ENCODE results near the gene MLPH.

The MLPH gene

GRCh38 chr2:237486819-237487448 lies at the start of gene MLPH:
Gene MLPH, plus strand, starts transcription at chr2:237487251. Its CDS starts 6,176 bp downstream, at chr2:237493427.
- DNase-seq = no peak

- DNase-seq = no peak
These were observed 49.5 kb upstream of the MLPH start for GRCh38 chr2:237437566-237437965.

- DNase-seq = no peak
These were observed 48.7 kb upstream of the MLPH start for GRCh38 chr2:237438080-237438940.

GRCh38 chr2:237440819-237441281 lies 46.2 kb upstream of the MLPH start:
- no peak for DNase-seq

GRCh38 chr2:237441605-237442274 lies 45.3 kb upstream of the MLPH start:
- no peak for DNase-seq

GRCh38 chr2:237444071-237444470 lies 43.0 kb upstream of the MLPH start:
- no peak for DNase-seq

- no peak for DNase-seq
These were observed 41.3 kb upstream of the MLPH start for GRCh38 chr2:237445611-237446337.

GRCh38 chr2:237446338-237446665 lies 40.7 kb upstream of the MLPH start:
- no peak for DNase-seq

GRCh38 chr2:237447496-237447895 lies 39.6 kb upstream of the MLPH start:
- no peak for DNase-seq

- no peak for DNase-seq
These were observed 38.9 kb upstream of the MLPH start for GRCh38 chr2:237448171-237448570.

GRCh38 chr2:237448626-237449025 lies 38.4 kb upstream of the MLPH start:
- DNase-seq = no peak

GRCh38 chr2:237449193-237449881 lies 37.7 kb upstream of the MLPH start:
- no peak for DNase-seq

GRCh38 chr2:237450108-237450507 lies 36.9 kb upstream of the MLPH start:
- DNase-seq = no peak

GRCh38 chr2:237450583-237450982 lies 36.5 kb upstream of the MLPH start:
- DNase-seq = no peak

GRCh38 chr2:237451643-237452469 lies 35.2 kb upstream of the MLPH start:
- no peak for DNase-seq

- DNase-seq = no peak
These were observed 34.2 kb upstream of the MLPH start for GRCh38 chr2:237452861-237453260.

GRCh38 chr2:237453671-237454070 lies 33.4 kb upstream of the MLPH start:
- DNase-seq = no peak

GRCh38 chr2:237455764-237456163 lies 31.3 kb upstream of the MLPH start:
- no peak for DNase-seq

- DNase-seq = no peak
These were observed 30.7 kb upstream of the MLPH start for GRCh38 chr2:237456200-237456843.

- no peak for DNase-seq
These were observed 29.6 kb upstream of the MLPH start for GRCh38 chr2:237457388-237457941.

- no peak for DNase-seq
These were observed 28.5 kb upstream of the MLPH start for GRCh38 chr2:237458519-237458918.
